HG03196 (cell line): Measurements from ENCODE around the gene ATXN1.

ENCODE experiments used
- ATAC-seq: cut with Tn5 transposase; IDR thresholded peaks from one replicate; pipeline ENCODE4 v1.9.1; 2021; ENCODE audit not compliant: unreplicated experiment

ATXN1 gene

DNA sequence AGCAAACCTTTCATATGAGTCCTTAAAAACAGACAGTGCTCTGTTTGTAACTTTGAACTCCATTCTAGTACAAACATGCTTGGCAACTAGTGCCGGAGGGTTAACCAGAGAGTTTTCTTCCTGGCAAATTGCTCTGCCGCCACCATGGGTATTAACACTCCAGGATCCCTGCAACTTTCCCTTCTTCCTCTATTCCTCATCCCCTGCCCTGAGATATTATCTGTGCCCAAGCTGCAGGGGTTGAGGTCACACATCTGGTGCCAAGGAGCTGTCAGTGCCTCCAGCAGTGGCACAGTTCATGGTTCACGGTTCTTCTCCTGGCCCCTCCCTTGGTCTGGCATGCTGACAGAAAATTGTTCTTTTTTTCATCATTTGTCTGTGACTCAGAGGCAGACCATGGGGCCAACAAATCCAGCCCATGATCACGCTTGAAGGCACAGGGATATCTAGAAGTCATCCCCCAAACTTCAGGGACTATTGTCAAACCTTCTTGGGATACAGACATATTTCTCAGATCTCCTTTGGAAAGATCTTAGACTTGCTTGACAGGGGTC is 77.5 kb downstream of the ATXN1 start:
- no peak for ATAC-seq

DNA sequence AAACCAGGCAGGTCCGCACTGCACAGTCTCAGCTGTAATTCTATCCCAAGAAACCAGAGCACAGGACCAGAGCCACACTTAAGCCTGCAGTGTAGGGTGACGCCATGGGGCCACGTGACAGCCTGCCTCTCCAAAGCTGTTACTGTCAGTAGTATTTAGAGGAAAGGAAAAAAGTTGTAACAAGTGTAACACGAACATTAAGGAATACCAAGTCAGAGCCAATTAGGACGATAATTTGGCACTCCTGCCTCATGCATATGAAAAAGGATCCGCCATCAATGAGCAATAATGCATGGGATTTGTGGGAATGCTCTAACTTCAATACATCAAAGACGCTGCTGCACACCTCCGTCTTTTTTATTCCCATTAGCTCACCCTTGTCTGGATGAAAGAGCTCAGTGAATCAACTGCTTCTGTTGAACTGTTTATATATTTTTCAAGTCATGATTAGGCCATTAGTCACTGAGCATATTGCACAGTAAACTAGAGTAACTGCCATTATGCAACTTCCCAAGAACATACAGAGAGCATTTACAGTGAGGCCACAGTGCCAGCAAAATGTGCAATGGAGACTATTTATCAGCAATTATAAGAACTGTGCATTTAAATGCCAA is 79.9 kb downstream of the ATXN1 start:
- no peak for ATAC-seq

DNA sequence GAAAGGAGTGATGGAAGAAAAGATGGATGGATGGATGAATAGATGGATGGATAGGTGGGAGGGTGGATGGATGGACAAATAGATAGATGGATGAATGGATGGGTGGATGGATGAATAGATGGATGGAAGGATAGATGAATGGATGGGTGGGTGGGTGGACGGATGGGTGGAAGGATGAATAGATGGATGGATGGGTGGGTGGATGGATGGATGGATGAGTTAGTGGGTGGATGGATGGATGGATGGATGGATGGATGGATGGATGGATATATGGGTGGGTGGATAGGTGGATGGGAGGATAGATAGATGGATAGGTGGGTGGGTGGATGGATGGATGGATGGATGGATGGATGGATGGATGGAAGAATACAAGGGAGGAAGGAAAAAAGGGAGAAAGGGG is 82.2 kb downstream of the ATXN1 start:
- ATAC-seq: no peak

DNA sequence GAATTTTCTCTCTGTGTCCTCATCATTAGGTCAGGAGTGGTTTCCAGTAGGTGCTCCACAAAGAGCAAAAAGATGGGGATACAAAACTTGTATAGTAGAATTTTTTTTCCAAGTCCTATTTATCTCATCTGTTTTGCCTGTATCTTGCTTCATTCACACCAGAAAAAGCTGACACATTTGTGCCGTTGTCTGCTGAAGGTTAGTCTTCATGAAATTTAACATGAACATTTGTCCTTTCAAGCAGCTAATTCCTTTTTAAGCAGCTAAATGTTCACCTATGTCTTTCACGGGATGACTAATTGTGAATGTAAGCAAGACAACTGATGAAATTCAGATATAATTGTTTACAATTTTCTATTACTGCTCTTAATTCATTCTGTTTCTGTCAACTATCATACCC is 83.8 kb downstream of the ATXN1 start:
- no peak for ATAC-seq

DNA sequence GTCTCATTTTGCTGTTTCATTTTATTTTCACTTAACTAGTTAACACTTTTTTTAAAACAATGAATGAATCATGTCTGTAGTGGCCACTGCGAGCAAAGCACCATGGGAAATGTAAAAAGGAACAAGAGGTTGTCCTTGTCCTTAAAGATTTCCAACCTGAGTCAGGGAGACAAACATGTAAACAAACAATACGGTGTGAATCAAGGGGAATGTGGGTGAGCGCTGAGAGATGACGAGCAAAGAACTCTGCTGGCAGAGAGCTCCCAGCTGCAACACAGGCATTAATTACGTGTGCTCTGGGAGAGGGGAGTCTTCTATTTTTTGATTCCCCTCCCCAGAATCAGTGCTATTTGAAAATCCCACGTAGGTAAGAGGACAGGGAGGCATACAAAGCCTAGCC is 84.3 kb downstream of the ATXN1 start:
- ATAC-seq: no peak

DNA sequence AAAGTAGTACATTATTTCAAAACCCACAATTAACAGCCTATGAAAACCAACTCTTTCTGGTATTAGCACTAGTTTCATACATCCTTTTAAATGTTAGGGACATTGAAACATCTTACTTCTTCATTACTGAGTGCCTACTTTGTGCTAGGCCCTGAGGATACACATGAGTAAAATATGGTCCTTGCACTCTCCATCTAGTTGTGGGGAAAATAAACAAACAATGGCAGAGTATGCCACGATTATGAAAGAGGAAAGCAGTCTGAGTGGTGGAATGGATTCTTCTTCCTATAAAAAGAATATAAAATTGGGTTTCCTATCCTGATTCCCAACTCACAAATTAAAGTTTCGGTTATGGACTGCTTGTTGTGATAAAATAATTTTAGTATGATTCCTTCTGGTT is 84.9 kb downstream of the ATXN1 start:
- ATAC-seq: no peak

DNA sequence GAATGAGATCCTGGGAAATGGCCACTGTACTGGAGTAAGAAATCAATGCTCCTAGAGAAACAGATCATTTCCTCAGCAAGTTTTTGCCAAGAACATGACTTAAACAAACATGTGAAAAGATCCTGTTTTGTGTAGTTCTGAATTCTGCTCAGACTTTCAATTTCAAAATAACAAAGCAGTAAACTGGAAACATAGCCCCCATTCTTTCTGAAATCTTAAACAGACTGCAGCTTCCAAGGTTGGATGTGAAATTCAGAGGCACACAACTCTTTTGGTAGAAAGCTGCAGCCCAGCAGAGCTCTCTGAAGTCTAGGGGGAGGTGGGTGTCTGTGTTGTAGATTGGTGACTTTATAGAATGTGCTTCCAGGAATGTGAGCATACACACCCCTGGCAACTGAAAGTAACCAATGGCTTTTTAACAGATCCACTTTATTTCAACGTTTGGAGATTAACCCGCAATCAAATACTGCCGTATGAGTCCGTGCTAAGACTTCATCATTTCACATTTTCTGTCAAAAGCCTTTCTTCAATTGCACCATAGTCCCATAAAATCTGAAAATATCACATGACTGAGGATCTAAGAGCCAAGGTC is 86.4 kb downstream of the ATXN1 start:
- no peak for ATAC-seq

DNA sequence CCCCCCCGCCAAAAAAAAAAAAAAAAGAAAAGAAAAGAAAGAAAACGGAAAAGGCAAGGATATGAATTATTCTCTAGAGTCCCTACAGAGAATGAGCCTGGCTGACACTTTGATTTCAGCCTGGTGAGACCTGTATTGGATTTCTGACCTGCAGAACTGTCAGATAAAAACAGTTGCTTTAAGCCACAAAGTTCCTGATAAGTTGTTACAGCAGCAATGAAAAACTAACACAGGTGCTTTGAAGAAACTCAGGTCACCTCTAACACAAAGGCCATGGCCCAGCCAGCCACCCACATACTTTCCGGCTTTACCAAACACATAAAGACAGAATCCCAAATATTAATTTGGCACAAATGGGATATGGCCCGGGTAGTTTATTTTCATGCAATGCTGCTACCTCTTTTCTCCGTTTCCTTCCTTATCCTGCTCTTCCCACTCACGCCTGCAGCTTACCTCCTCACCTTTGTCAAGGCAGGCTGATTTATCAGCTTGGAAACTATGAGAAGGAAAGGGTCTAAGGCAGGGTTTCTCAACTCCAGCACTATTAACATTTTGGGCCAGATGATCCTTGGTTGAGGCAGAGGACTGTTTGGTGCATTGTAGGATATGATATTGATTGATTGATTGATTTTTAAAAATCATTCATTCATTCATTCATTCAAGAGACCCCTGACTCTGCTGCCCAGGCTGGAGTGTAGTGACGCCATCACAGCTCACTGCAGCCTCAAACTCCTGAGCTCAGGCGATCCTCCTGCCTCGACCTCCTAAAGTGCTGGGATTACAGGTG is 88.1 kb downstream of the ATXN1 start:
- no peak for ATAC-seq

DNA sequence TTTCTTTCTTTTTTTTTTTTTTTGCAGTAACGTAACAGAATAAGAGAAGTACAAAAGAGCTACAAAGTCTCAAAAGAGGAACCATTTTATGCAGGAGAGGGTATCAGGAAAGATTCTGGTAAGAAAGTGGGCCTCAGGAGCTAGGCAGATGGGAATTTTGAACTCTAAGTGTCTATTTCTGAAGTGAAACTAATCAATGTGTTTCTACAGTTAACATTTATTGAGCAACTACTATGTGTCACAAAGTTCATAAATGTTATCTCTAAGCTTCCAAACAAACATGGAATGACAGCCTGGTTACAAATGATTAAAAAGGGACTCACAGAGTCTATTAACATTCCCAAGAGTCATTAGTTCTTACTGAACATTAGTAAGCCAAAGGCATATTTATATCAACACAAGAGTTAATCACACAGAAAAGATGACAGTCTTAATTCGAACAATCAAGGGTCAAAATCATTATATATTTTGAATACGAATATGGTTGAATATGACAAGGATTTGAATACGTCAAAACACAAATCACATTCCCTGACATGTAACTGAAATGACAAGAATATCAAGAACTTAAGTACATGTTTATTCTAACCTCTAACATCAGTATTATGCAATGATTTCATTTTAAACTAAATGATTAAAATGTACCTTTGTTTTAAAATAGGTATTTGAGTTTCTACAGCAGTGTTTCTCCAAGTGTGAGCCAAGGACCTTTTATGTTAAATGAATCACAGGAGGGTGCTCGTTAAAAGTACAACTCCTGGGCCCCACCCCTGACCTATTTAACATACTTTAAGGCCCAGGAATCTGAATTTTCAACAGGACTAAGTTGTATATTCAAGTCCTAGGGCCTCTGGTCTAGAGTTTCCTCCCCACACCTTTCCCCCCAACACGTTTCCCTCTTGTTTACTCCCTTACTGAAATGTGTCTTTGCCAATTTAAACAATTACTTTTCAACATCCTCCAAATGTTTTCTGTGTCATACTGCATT is 89.7 kb downstream of the ATXN1 start:
- ATAC-seq: no peak

DNA sequence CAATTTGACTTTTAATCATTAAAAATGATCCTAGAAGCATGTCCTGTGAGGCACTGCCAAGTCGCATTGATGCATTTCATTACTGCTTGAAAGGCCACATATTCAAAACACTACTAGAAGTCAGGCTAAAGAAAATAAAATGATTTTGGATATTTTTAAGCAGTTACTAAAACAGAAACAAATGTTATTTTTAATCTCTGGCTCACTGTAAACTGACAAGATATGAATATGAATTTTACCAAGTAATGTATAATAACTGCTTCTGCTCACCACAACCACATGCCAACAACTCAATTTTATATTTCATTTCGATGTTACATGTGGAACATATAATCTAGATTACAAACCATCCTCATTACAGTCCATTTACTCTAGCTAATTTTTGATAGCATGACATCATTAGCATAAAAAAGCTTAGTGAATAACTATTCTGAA is 90.6 kb downstream of the ATXN1 start:
- no peak for ATAC-seq

DNA sequence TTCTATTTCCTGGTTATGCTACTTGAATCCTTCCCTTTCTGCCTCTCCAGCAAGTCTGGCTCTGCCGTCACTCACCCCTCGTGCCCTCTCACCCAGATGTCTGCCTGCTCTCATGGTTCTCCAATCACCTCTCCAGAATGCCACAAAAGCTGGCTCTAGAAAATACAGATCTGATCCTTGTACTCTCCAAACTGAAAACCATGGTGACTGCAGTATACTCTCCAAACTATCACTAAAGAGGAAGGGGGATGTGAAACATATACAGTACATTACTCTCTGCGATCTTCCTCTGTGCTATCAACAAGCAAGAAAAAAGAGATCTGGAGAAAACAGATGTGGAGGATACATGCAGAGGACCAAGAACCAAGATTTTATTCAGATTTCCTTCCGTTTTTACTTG is 91.1 kb downstream of the ATXN1 start:
- ATAC-seq: no peak

DNA sequence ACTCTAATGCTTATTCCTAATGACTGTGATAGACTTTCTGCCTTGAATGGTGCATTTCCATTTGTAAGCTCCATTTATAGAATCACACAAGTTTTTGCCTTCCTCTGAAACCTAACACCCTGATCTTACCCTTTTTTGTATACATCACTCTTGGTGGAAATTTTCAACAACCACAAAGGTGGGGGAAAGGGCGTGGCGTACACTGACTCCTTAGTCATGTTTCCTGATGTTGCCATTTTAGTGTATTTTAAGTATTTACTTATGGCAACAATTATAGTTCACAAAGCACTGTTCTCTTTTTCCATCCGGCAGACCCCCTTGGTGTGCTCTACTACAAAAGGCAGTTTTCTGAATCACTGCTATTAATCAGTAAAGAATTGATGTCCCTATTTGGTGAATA is 92.0 kb downstream of the ATXN1 start:
- no peak for ATAC-seq

DNA sequence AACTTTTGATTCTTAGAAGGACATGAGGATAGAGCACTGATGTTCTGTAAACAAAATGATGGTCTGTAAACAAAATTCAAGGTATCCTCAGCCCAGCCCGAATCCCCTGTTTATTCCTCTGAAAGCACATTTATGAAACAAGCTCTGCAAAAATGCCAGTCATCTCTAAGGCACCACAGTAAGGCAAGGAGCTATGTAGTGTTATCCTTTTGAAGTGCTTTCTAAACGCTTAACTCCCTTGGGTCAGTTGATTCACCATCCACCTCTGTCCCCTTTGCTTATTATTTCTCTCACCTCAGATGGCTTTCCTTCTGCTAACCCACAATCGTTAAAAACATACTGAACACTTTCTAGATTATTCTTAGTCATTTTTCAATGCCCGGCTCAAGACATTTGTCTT is 93.8 kb downstream of the ATXN1 start:
- no peak for ATAC-seq

DNA sequence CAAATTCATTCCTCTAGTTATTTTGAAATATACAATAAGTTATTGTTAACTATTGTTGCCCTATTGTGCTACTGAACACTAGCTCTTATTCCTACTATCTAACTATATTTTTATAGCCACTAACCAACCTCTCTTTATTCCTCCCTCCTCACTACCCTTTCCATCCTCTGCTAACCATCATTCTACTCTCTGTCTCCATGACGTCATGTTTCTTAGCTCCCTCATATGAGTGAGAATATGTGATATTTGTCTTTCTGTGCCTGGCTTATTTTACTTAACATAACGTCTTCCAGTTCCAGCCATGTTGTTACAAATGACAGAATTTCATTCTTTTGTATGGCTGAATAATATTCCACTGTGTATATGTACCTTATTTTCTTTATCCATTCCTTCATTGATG is 95.3 kb downstream of the ATXN1 start:
- no peak for ATAC-seq

DNA sequence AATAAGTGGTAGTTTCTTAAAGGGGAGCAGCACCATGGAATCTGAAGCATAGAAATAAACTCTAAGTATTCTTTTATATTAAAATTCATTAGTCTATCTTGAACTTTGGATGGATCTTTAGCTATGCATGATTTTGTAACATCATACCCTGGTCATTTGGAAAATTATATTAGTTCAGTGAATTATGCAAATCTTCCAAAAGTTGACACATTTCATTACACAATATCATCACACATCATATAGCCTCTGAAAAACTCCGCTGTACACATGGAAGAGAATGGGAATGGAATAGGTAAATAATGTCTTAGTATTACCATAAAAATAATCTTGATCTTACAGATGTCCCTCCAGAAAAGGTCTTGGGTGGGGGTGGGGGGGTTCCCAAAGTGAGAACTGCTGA is 96.1 kb downstream of the ATXN1 start:
- no peak for ATAC-seq

DNA sequence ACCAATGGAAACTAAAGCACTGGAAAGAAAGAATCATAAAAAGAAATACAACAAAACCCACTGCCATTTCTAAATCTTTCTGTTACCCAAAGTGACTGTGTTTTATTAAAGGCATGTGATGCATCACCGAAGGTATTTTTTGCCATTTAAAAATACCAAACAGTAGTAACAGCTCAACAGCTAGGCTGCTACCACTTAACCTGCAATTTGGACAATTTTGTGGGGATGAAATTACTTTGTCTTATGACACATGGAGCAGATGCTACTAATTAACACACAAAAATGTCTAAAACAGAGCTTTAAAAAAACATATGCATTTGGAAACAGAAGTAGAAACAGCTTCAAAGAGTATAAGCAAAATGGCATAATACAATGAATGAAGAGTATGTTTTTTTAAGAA is 97.4 kb downstream of the ATXN1 start:
- no peak for ATAC-seq

DNA sequence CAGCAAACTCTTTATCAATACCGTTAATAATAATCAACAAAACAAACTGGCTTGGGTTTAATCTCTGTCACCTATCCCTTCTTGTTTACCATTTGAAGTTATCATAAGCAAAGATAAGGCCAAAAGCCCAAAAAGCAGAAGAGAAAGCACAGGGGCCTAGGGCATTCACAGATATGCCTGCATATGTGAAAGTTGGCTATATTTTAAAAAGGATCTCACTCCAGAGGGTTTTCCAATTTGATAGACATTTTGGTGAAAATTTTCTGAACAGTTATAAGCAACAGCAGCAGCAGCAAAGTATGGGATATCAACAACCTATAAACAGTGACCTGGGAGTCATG is 101.1 kb downstream of the ATXN1 start:
- no peak for ATAC-seq

DNA sequence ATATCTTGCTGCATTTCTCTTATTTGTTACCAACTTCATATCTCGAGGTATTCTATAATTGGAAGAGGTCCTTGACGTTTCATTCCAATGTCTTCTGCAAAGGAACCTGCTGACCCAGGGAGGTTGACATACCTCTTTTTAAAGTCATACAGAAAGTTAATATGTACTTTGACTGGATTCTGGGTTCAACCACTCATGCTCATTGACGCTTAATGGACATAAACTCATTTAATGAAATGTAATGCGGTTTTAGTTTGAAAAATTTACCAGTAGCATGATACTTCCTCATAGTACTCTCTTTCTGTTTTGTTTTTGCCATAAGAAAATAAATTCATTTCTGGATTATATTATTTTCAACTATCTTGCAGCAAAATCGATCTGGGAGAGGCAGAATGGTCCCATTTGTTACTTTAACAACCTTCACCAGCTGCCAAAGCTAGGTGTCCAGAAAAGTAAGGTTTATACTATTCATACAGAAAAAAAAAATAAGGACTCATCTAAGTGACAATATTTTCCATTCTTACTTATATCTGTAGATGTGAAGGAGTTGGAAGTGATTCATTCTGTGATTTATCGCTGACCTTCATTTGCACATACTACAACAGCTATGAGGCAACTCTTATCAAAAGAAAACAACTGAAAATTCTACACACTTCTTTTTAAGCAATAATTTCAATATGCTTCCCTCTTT is 101.6 kb downstream of the ATXN1 start:
- ATAC-seq: no peak

DNA sequence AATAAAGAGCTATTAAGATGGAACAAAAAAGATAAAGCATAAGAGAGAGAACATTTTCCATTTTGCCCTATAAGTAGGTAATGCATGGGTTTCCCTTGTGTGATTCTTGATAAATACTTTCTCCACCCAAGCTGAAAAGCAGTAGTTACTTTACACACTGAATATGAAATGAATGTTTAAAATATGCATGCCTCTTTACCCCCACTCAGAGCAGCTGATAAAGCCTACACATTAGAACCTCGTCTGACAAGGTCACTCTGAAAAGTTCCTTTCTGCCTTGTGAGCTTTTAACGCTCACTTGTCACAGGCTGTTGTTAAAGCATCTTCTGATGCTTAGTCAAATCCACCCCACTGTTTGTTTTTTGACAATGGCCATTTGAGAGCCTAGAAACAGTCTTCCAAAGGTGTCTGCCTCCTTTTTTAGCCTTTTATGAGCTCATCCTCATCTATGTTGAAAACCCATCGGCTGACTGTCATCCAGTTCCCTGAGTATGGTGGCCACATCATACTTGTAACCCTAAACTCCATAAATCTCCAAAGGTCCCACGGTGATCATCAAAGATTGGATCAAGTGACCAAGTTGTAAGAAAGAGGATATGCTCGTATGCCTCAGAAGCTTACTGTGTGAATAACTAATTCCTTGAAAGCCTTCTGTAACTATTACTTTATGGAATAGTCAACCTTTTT is 102.8 kb downstream of the ATXN1 start:
- no peak for ATAC-seq

DNA sequence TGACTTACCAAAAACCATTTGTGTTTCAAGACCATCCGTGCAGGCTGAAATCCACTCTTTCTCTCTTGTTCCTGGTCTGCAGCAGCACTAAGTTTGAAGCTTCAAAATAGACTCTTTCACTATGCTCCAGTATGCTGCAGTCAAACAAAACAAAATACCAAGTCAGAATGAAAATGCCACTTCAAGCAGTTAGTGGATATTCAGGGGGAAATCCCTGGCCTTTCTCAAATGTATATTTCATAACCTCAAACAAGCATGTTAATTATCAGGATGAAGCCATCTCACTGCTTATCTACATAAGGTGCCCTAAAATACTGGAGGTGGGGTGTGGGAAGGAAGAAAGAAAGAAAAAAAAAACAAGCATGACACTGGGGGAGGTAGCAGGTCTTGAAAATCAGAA is 103.5 kb downstream of the ATXN1 start:
- ATAC-seq: peak; percentile 47
